Activated CD8-positive, alpha-beta memory T cell treated with anti-CD3 and anti-CD28 coated beads, Interleukin-2, amount 50 U/mL, for 24 hours (primary cell): ENCODE results near the gene ATG4A.

Source experiments
- DNase-seq: peaks from one replicate; pipeline ENCODE4 v3.0.0-alpha.2; 2020; ENCODE audit errors: extremely low read depth

ATG4A gene

GRCh38 chrX:108122748-108123147 is 31.2 kb downstream of the ATG4A start:
- DNase-seq = no peak

GRCh38 chrX:108123591-108124366 is 32.2 kb downstream of the ATG4A start:
- DNase-seq = no peak

DNA sequence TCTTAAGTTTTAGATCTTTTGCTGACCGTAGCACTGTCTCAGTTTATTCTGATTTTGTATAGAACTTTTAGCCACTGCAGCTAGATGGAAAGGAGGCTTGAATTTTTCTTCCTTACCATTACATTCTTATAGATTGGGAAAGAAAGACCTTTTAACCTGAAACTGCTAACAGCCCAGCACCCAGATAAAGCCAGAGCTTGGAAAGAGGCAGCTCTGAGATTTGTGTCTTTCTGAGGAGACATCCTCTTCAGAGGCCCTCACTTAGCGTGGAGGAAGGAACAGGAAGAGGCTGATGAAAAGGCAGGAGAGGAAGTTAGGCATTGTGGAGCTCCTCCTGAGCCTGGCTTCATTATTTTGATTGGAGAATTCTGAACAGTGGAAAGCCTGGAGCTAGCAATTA is 35.1 kb downstream of the ATG4A start:
- DNase-seq = no peak

DNA sequence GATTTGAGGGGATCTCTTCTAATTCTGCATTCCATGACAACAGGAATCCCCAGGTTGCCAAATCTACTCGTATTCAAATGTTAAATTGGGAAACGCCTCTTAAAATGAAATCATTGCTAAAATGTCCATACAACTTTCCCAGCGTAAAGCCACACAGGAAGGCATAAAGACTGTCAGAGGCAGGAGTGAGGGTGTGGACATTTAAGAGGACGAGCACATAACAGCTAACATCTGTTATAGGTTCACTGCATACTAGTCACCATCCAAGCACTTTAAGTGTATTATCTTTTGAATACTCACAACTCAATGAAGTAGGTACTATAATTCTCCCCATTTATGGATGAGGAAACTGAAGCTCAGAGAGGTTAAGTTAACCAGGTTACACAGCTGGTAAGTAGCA is 35.6 kb downstream of the ATG4A start:
- no peak for DNase-seq

DNA sequence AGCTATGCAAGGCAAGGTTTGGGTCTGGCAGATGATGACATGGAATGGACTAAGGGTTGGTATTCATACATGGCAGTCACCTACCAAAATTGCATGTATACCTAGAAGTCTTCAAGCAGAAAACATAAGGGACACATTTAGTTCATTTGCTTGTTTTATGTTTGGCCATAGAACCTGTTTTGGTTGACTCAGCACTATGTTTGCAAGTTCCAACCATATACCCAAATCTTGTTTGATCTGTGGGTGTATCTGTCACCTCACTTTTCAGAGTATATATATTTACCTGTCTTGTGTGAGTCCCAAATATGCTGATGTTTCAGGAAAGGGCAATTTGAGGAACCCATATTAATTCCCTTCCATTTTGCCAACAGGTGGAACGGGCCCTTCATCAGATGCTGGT is 39.3 kb downstream of the ATG4A start:
- no peak for DNase-seq

GRCh38 chrX:108131471-108131870 is 39.9 kb downstream of the ATG4A start:
- DNase-seq = no peak

GRCh38 chrX:108132034-108132433 is 40.5 kb downstream of the ATG4A start:
- DNase-seq = no peak

DNA sequence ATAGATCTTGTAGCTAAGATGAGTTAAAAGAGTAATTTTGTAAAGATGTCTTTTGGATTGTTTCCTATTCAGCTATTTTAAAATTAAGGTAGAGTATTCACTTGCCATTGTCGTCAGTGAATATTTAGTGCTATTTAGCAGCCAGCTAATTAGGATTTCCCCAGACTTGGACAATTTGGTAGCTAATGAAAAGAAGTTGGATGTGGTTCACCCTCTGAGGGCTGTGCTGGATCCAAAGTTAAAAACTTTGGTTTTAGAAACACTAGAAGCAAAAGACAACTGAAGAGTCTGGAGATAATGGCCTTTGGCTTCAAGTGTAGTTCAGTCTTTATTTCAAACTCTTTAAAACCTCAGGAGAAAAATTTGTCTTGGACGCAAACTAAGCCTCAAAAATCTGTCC is 41.3 kb downstream of the ATG4A start:
- no peak for DNase-seq

GRCh38 chrX:108134724-108135123 is 43.1 kb downstream of the ATG4A start:
- no peak for DNase-seq

GRCh38 chrX:108138814-108139702 is 47.5 kb downstream of the ATG4A start:
- no peak for DNase-seq

- no peak for DNase-seq
Observed at GRCh38 chrX:108148524-108148923, 56.9 kb downstream of the ATG4A start.

GRCh38 chrX:108156082-108156481 is 64.5 kb downstream of the ATG4A start:
- DNase-seq = no peak

DNA sequence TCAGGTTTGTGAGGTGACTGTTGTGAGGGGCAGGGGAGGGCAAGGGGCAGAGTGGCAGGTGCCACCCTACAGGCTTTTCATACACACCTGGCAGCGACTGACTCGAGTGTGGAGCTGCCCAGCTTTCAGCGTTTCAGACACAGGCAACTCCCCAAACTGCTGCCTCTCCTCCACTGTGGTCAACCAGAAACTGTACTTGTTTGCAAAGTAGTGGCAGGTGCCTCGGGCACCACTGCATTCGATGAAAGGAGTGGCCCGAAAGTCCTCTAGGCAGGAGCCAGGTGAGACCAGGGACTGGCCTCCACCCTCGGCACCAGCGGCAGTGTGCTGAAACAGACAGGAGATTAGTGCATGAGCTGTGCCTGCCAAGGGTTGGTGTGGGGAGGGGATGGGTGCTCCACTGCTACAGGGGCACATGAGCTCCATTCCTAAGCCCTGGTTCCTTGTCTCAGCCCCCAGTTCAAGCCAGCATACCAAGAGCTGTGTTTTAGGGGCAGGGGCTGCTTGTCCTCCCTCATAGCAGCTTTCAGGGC is 65.4 kb downstream of the ATG4A start:
- no peak for DNase-seq

- no peak for DNase-seq
Observed at GRCh38 chrX:108157628-108158027, 66.0 kb downstream of the ATG4A start.

DNA sequence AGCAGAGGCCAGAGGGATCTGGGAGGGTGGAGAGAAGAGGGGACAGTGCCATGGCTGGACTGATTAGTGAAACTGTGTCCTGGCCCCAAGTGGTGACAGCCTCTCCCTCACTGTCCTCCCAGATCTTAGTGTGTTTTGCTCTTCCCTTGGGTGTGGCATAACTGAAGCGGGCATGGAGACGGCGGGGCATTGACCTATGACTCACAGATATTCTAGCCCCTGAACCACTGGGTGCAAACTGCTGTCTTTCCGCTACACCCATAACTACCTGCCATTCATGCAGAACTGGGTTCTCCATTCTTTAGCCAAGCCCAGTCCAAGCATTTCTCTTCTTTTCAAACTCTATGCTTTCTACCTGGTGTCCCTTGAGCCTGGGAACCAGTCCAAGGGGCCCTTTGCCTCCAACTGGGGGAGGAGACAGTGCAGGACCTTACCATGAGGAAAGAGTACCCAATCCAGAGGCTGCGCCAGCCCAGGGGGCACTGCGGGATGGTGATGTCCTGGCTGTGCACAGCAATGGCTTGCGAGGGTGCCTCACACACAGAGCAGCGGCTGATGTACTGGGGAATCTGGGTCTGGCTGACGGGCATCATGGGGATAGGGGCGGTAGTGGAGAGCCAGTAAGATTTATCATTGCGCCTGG is 67.6 kb downstream of the ATG4A start:
- no peak for DNase-seq

- DNase-seq = no peak
Observed at GRCh38 chrX:108160309-108160708, 68.7 kb downstream of the ATG4A start.

GRCh38 chrX:108162265-108162664 is 70.7 kb downstream of the ATG4A start:
- DNase-seq = no peak

- DNase-seq = no peak
Observed at GRCh38 chrX:108163333-108164082, 71.9 kb downstream of the ATG4A start.

DNA sequence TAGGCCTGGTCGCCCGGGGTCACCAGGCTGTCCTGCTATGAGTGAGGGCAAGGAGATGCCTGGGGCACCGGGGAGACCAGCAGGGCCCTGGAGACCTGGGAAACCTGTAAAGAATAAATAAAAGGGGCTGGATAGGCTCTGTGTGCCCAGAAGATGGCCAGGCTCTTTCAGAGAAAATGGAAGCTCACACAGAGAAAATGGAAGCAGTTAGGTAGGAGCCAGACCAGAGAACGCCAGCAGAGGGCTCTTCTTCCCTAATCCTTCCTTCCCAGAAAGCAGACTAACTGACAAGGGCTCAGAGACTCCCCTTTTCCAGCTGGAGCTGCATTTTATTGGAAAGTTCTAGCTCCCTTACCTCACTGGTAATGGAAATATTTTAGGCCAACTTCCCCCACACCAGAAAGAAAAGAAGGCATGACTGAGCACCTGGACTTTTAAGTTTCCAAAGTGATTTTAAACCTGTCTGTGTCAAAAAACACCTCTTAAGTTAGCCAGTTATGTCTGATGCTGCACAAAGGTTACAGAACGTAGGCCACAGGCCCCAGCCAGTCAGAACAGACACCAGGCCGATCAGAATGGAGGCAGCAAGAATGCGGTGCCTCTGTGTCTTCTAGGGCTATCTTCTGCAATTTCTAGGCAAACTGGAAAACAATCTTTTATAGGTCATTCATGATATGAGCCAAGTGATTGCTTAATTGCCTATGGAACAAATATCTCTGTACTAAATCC is 74.0 kb downstream of the ATG4A start:
- DNase-seq = no peak

GRCh38 chrX:108167211-108167872 is 75.8 kb downstream of the ATG4A start:
- DNase-seq = no peak
